GM19099 (cell line): Measurements from ENCODE around the gene IKZF1.

Source experiments
- POLR2A ChIP-seq: IDR thresholded peaks from 3 replicates; pipeline ENCODE4 v1.6.1; 2011; ENCODE audit warnings: low read depth; ENCODE audit not compliant: insufficient read length; ENCODE audit errors: extremely low read depth

Gene IKZF1

GRCh38 chr7:50349399-50349798 is 44.9 kb downstream of the IKZF1 start:
- TF ChIP-seq POLR2A = no peak

- peak; percentile 42 for TF ChIP-seq POLR2A
Observed at GRCh38 chr7:50349963-50350944, 45.7 kb downstream of the IKZF1 start.

DNA sequence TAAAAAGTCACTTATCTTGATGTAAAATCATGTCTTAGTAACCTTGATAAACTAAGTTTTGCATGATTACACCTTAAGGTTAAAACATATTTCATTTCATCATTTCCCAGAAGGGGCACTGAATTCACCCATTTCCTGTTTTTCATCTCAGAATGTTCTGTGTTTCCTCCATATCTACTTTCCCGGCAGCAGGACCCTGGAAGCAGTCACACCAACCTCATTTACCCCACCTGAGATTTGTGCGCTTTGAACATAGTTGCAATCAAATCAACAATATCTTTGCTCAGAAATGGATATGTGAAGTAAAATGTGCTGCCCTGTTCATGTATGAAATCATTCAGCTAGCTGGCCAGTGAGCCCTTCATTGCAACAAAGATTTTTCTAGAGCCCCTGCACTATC is 46.8 kb downstream of the IKZF1 start:
- no peak for TF ChIP-seq POLR2A

DNA sequence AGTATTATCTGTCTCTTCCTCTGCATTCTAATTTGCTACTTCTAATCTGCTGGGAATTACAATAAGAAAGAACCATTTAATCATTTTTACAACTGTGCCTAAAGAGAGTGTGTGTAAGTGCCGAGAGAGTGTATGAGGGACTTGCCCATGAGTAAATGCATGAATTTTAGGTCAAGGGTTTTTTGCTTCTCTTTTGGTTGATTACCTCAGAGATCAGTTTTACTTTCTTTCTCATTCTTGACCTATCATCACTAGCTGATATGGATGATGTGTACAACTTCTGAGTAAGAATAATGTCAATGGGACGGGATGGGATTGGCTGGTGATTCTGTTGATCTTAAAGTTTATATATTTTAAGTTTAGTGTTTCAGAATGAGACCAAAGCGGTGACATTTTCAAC is 47.8 kb downstream of the IKZF1 start:
- peak; percentile 33 for TF ChIP-seq POLR2A

GRCh38 chr7:50352751-50353150 is 48.2 kb downstream of the IKZF1 start:
- TF ChIP-seq POLR2A = no peak

GRCh38 chr7:50353201-50353600 is 48.7 kb downstream of the IKZF1 start:
- TF ChIP-seq POLR2A = no peak

- no peak for TF ChIP-seq POLR2A
Observed at GRCh38 chr7:50353894-50354595, 49.5 kb downstream of the IKZF1 start.

DNA sequence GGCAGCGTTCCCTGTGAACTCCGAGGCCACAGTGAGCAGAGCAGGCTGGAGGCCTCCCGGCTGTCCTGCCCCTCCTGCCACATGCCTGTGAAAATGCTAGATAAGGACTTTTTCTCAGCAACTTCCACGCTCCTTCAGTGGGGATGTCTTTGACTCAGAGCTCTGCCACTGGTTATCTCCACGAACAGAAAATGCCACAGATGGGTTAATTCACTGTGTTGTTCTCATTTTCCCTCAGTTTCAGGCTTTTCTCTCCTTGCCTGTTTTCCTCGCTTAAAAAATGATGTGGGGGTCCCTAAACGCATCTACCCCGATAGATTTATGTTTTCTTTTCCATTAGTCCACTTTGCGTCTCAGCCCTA is 51.3 kb downstream of the IKZF1 start:
- no peak for TF ChIP-seq POLR2A

GRCh38 chr7:50356212-50356944 is 51.9 kb downstream of the IKZF1 start:
- no peak for TF ChIP-seq POLR2A

DNA sequence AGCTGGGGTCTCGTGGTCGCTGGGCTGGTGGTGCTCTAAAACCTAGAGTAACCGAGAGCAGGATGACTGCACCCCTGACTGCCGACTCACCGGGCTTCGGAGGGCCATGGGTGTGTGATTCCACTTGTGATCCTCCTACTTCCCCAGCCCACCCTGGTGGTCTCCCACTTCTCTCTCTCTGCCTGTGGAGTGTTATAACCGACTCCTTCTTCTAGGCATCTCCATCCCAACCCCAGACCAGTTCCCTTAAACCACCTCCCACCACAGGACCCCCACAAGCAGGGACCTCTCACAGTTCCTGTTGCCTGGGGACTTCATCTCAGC is 52.4 kb downstream of the IKZF1 start:
- no peak for TF ChIP-seq POLR2A

DNA sequence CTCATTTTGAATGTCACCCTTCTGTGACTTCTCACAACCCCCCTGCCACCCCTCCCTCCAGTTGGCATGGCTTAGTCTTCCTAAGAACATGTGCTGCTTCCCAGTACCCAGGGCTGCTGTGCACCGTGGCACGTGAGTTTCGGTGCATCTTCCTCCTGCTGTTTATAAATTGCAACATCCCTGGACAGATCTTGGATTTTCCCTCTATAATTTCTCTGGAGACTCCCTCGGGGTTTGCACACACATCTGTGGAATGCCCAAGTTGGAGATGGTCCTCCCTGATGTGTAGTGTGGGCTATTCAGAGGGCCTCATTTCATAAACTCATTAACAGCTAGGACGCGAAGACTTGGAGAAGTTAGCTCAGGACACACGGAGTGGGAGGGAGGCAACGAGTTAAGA is 52.9 kb downstream of the IKZF1 start:
- TF ChIP-seq POLR2A = no peak

- no peak for TF ChIP-seq POLR2A
Observed at GRCh38 chr7:50358041-50358705, 53.7 kb downstream of the IKZF1 start.

DNA sequence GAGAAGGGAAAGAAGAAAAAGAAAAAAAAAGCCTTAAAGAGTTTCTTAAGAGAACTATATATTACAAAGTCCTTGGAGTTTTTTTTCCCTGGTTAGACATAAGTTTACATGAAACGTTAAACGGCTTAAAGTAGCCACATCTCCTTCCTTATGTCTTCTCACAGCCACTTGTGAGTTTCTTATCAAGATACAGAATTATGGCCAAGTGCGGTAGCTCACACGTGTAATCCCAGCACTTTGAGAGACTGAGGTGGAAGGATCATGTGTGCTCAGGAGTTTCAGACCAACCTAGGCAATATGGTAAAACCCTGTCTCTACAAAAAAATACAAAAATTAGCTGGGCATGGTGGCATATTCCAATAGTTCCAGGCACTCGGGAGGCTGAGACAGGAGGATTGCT is 54.3 kb downstream of the IKZF1 start:
- no peak for TF ChIP-seq POLR2A

GRCh38 chr7:50359258-50359994 is 54.9 kb downstream of the IKZF1 start:
- no peak for TF ChIP-seq POLR2A
